UCSD-AML1 (cell line): Measurements from ENCODE around the gene PTPRM.

Experiments
- DNase-seq: peaks from one replicate; lab custom pipeline; 2025; ENCODE audit not compliant: unreplicated experiment; lab: John Stamatoyannopoulos, UW

PTPRM gene

DNA sequence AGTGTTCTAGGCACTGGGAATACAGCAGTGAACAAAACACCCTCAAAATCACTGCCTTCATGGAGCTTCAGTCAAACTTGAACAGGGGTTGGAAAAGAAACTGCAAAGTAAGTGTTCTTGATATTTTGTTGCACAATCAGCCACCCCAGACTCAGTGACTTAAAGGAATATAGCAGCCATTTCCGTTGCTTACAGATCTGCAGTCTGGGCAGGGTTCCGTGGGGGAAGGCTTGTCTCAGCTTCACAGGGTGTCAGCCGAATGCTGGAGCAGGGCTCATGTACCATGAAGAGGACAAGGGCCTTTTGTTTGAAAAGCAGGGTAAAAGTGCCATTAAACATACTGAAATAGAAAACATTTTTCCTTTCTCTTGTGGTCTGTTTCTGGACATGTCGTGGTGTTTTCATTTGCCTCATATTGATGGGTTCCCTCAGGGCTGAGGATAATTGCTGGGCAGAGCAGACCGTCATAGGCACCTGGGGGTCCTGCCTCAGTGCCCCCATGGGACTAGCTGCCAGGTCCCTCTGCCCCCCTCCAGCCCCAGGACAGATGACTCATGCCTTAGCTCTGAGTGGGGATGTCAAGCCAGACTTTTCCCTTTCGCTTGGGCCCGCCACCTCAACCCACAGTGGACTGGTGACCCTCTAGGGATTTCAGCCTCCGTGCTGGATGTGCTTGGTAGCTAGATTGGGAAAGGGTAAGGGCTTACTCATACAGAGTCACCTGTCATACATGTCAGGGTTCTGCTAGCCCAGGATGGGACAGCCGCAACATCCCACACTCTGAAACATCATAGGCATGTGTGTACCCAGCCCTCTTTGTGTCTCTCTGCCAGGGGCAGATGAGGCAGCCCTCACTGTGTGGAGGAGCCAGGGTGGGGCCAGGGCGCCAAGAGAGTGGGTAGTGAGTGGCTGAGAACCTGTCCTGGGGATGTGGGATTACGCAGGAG is 96.5 kb downstream of the PTPRM start:
- DNase-seq = no peak

- no peak for DNase-seq
Observed at GRCh38 chr18:7666195-7666776, 99.2 kb downstream of the PTPRM start.

DNA sequence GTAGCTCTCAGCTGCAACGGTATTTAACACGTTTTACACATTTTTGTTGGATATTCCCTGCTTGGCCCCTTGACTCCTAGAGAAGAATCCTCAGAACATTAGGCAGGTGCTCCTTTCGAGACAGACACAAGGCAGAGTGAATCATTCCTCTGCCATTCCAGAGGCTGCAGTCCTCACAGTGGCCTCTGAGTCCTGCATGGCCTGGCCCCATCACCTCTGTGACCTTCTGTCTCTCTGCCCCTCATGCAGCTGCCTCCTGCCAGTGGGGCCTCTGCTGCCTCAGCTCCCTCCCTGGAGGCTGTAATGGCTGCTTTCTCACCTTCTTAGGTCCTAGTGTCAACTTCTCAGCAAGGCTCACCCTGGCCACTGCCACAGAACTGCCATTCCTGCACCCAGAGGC is 101.3 kb downstream of the PTPRM start:
- DNase-seq = peak; percentile 15

DNA sequence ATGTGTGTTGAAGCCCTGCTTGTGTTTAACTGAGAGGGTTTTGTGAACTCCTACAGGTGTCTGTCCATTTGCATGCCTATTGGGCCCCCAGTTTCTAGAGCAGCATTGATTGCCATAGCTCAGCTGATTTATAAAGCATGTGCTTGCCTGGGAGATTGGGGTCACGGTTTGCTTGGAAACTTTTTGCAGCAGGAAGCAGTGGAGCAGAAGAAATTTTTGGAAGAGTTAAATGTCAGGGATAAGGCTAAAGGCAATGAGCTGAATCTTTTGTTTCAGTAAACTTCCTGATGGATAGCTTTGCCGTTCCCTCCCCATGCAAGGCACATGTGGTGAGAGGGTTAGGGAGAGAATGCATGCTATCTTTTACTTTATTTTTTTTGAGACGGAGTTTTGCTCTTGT is 102.2 kb downstream of the PTPRM start:
- no peak for DNase-seq

DNA sequence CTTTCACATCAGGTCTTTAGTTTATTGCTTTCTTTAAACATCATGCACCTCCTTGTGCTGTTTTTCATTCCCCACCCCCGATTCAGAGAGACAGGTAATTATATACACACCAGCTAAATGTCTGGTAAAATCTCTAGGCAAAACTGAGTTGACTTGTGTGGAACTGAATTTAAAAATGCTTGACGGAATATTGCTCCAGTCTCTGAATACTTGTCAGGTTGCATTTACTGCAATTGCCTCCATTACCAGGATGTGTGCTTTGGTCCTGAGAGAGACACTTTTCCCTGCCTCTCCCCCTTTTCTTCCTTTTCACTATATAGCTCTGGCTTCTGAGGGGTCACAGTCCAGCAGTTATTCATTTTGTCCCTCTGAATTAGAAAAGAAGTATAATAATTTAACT is 104.0 kb downstream of the PTPRM start:
- DNase-seq = no peak

DNA sequence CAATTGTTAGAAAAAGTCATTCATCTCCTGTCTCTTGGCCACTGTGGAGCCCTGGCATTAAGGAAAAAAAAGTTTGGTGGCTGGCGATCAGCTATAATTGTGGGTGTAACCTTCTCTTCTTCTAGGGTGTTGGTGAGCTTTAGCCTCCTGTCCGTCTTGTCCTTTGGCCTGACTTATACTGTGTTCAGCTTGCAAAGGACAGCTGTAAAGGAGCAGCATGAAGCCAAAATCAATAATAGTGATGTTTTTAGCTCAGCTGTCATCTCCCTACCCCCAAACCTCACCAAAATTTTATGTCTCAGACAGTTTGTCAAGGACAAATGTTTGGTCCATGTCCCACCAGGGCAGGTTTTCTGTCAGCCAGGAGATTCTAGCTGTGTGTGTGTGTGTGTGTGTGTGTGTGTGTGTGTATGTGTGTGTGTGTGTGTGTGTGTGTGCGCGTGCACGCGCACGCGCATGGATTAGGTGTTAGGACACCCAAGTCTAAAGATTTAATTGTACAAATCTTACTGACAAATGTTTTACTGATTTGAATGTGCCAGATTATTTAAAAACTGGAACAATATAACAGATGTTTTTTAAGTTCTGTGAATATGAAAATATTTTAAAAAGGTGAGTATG is 109.2 kb downstream of the PTPRM start:
- no peak for DNase-seq

DNA sequence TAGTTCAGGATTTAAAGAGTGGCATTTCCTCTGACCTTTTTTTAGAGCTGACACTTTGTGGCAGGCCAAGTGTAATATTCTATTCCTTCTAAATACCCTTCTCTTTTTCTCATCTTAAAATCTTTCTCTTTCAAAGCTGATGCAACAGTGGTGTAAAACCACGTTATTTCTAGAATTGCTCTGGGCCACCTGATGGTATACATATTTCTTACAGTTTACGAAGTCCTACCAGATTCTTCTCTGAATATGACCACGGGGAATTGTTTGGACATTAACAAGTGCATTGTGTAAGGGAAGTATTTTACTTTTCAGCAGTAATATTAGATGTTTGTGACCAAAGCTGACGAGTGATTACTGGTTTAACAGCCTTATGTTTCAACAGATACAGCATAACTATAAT is 109.9 kb downstream of the PTPRM start:
- DNase-seq = no peak

DNA sequence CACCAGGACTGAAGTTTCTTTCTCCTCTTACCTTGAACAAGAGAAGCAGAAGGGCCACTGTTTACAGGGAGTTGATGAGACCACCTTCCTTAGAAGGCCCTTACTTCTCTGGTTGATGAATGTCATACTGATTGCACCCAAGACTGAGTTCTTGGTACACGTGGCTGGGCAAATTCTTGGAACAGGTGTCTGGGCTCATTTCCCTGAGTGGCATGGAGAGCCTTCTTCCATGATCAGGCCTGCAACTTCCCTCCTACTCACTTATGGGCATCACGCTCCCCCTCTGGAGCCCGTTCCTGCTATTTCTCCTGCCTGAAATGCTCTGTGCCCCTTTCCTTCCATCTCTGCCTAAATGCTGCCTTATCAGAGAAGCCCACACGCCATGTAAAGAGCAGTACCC is 110.3 kb downstream of the PTPRM start:
- no peak for DNase-seq

- no peak for DNase-seq
Observed at GRCh38 chr18:7678389-7678788, 111.3 kb downstream of the PTPRM start.

- DNase-seq = no peak
Observed at GRCh38 chr18:7678801-7679200, 111.7 kb downstream of the PTPRM start.

DNA sequence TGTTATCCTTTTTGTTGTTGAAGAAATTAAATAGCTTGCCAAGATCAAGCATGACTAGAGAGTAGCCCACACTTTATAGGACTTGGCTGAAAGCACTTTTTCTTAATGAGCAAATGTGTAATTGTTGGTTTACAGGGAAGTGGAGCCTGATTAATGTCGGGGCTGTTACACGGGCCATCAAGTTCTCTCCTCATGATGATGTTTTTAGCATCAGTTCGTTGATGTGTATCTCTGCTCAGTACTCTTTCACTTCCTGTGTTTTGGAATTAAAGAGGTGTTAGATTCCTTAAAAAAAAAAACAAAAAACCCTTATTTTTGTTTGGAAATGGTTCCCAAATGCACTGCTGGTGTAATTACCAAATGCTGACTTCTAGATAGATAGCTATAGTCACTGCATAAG is 114.2 kb downstream of the PTPRM start:
- no peak for DNase-seq

DNA sequence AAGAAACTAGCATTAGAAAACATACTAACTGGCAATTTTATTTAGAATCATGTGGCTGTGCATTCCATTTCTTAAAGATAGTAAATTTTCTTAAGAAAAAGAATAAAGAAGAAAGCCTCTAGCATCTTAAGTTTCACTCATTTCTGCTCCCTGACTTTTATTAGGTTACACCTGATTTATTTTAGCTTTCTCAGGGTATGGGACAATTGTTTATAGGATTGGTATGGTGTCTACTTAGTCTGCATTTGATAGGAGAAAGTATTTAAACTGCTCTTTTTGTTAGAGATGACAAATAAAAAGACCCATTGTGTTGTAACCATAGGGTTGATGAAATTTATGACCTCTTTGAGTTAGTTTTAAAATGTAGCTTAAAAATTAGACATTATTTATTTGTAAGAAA is 115.2 kb downstream of the PTPRM start:
- no peak for DNase-seq

DNA sequence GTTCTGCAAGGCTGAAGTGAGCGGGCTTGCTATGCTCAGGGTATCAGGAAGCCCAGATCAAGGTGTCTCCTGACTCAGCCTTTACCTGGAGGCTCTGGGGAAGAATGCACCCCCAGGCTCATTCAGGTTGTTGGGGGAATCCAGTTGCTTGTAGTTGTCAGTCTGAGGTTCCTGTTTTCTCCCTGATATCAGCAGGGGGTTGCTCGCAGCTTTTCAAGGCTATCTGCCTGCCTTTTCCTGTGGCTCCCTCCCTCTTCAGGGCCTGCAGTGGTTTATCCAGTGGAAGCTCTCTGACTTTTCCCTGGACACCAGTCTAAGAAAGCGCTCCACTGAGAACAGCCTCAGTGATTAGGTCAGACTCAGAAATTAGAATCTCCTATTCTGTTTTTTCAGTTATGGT is 116.6 kb downstream of the PTPRM start:
- peak; percentile 15 for DNase-seq

DNA sequence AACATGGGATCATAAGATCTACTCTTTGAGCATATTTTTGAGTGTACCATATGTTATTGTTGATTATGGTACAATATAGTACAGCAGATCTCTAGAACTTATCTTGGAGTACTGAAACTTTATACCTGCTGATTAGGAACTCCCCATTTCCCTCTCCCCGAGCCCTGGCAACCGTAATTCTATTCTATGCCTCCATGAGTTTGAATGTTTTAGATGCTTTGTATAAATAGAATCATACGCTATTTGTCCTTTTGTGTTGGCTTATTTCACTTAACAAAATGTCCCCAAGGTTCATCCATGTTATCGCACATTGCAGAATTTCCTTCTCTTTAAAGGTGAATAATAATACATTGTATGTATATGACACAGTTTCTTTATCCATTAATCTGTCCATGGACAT is 117.2 kb downstream of the PTPRM start:
- DNase-seq = no peak

DNA sequence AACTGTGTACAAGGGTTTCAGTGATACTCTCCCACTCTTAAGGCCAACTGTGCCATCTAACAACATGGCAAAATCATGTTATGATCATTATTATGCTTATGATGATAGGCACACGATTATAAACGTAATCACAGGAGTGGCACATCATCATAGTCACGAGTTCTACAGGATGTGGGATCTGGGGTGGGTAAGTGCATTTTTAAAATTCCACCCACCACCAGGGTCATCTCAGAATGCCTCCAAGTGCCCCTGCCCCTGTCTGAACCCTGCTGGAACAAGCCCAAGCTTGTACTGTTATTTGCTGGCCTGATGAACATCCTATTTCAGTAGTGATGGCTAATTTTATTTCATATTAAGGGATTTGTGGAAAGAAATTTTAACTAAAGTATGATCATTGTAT is 117.8 kb downstream of the PTPRM start:
- DNase-seq = no peak

DNA sequence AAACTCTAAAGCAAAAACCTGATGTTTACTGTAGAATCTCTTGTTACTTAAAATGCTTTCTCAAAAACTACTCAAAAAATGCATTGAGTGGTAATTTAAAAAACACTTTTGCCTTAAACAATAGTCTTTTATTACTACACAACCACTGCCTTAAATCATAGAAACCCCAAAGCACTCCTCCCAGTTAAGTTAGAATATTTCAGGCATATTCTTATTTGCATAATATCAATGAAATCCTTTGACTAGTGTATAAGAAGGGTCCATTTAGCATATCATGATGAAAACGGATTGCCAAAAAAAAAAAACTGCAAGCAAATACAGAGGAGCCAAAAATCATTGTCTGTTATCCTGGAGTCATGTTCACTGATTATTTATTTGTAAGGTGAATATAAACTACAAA is 119.2 kb downstream of the PTPRM start:
- no peak for DNase-seq

- no peak for DNase-seq
Observed at GRCh38 chr18:7688580-7688979, 121.5 kb downstream of the PTPRM start.

- no peak for DNase-seq
Observed at GRCh38 chr18:7691206-7691605, 124.1 kb downstream of the PTPRM start.

GRCh38 chr18:7696780-7697179 is 129.7 kb downstream of the PTPRM start:
- no peak for DNase-seq

GRCh38 chr18:7697306-7697705 is 130.2 kb downstream of the PTPRM start:
- DNase-seq = no peak

DNA sequence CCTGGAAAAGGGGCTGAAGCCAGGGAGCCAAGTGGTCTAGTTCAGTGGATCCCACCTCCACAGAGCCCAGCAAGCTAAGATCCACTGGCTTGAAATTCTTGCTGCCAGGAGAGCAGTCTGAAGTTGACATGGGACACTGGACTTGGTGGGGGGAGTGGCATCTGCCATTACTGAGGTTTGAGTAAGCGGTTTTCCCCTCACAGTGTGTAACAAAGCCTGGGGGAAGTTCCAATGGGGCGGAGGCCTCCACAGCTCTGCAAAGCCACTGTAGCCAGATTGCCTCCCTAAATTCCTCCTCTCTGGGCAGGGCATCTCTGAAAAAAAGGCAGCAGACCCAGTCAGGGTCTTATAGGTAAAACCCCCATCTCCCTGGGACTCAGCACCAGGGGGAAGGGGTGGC is 144.4 kb downstream of the PTPRM start:
- no peak for DNase-seq

- DNase-seq = no peak
Observed at GRCh38 chr18:7720395-7720794, 153.3 kb downstream of the PTPRM start.
